HG03571 (cell line): ENCODE results near the gene RNF151.
"Not testable (repeated sequence)": the region's sequence is repeated elsewhere in the genome, so short reads cannot be mapped to it uniquely, and the experiment has no call there.

ENCODE experiments used
- ATAC-seq: cut with Tn5 transposase; IDR thresholded peaks from one replicate; pipeline ENCODE4 v1.9.1; 2021; ENCODE audit not compliant: unreplicated experiment

Gene RNF151

GRCh38 chr16:1966460-1966859, at the start of gene RNF151:
Gene RNF151, plus strand, starts transcription at chr16:1966856. Its CDS starts 26 bp downstream, at chr16:1966882.
- ATAC-seq, result no peak

DNA sequence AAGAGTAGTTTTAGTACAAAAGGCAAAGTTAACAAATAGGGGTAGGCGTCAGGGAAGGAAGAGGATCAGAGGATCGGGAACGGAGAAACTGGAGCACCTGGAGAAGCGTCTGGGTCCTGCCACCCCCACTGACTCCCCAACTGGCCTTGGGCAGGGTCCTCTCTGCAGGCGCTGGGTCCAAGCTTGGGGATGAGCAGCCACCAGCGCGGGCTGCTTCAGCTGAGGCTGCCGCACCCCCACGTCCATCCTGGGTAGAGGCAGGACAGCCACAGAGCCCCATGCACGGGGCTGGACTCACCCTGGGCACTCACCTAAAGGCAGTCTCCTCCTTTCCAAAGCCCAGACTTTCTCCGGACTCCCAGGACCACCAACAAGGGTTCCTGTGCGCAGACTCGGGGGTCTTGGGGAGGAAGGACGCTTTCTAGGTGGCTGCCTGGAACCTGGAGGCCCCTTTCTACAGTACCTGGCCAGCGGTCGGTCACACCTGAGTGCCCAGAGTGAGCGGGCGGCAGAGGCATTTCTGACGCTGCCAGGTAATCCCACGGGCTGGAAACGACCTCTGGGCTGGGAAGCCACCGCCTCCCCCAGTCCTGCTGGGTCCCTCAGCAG, 49.5 kb upstream of the RNF151 start:
- ATAC-seq, result no peak

DNA sequence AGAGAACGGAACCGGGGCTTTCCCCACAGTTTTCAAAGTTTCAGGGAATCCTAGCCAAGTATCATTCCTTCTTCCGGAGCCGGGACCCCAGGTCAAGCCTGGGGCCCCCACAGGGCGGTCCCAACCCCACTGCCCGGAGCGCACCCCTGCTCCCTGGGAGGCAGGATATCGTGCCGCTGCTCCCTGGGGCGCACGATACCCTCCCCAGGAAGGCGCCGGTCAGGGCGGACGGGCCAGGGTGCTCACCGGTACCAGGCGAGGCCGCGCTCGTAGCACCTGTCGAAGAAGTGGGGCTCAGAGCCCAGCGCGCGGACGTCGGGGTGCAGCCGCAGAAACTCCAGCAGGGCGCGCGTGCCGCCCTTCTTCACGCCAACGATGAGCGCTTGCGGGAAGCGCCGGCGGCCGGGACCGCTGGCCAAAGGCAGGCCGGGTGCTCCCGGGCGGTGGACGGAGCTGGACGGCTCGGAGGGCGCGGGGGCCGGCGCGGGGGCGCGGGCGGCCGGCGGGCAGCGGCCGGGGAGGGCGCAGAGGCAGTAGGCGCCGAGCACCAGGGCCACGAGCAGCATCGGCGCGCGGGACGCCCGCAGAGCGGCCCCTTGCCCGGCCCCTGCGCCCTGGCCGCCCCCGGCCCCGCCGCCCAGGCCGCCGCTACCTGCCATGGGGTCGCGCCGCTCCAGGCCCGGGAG, 48.8 kb upstream of the RNF151 start:
- ATAC-seq, result no peak

DNA sequence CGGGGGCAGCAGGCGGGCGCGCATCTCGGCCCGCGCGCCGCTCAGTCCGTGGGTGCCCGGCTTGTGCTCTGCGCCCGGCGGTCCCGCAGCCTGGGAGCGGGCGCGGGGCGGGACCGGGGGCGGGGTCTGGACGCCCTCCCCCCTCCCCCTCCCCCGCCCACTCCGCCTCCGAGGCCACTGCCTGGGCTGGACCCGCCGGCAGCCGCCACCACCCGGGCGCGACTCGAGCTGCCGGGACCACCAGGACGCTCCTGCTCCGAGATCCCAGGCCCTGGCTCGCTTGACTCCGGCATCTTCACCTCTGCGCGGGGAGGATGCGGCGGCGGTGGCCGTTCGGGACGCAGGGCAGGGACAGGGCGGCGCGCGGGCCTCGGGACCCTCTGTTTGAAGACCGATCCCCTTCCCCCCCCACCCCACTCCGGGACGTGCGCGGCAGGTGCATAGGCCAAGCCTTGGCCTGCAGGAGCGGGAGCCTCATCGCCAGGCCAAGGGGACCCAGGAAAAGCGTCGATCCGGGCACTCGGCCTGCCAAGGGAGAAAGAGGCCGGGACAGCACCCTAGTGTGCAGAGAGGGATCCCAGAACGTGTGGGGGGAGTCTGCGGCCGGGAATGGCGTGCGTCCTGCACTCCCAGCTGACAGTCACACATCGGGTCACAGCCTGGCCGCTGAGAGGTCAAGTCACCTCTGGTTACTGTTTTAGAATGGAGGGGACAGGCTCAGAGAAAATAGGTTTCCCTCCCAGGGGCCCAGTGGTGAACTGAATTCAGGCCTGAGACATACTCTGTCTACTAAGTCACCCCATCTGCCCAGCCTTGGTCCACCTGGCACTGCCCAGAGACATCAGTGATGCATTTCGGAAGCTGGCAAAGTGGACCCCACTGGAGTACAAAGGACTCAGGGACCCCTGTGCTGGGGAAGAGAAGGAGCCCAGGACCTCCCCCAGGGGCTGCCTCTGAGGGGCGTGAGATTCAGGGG, 48.0 kb upstream of the RNF151 start, which contains the start of gene HS3ST6:
TSS of gene HS3ST6 (minus strand) at position 65 of the 976 bp plus-strand sequence. CDS start 92 bp downstream, outside the sequence.
- no peak for ATAC-seq

DNA sequence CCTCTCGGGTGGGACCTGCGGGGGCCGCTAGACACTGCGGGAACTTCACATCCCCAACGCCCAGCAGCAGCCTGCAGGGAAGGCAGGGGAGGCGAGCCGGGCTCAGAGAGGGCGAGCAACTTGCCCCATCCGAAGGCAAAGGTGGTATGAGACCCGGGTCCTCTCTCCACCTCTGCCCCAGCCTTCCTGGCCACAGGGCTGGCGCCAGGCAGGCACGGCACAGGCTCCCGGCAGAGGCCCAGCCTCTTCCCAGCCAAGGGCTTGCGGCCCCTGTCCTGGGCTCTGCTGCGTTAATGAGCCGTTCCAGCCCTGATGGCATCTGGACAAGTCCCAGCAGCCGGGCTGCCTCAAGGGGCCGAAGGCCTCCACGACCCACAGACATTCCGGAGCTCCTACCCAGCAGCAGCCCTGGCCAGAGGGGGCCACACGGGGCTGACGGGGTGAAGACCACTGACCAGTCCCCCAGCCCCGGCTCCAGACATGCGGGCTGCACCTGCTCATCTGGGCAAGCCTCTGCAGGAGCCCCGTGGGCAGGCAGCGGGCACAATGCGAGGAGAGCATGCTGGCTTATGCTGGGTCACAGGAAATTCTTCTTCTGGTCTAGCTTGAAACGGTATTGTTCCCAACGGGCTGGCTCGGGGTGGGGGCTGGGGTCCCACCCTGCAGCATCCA, 47.2 kb upstream of the RNF151 start:
- no peak for ATAC-seq

DNA sequence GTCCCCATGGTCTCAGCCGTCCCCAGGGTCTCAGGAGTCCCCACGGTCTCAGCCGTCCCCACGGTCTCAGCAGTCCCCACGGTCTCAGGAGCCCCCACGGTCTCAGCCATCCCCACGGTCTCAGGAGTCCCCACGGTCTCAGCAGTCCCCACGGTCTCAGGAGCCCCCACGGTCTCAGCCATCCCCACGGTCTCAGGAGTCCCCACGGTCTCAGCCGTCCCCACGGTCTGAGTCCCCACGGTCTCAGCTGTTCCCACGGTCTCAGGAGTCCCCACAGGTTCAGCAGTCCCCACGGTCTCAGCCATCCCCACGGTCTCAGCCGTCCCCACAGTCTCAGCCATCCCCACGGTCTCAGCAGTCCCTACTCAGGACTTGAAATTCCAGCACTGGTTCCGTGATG, 46.5 kb upstream of the RNF151 start:
- ATAC-seq, result not testable (repeated sequence)

- no peak for ATAC-seq
These were observed 45.9 kb upstream of the RNF151 start for GRCh38 chr16:1920727-1921171.

DNA sequence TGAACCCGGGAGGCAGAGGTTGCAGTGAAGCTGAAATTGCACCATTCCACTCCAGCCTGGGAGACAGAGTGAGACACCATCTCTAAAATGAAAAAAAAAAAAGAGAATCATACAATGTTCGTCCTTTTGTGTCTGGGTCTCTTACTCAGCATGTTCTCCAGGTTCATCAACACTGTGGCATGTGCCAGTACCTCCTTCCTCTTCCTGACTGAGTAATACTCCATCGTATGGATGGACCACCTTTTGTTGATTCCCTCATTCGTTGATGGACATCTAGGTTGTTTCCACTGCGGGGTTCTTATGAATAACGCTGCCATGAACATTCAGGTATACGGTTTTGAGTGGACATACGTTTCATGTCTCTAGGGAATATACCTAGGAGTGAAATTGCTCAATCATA, 44.3 kb upstream of the RNF151 start:
- ATAC-seq, result no peak

DNA sequence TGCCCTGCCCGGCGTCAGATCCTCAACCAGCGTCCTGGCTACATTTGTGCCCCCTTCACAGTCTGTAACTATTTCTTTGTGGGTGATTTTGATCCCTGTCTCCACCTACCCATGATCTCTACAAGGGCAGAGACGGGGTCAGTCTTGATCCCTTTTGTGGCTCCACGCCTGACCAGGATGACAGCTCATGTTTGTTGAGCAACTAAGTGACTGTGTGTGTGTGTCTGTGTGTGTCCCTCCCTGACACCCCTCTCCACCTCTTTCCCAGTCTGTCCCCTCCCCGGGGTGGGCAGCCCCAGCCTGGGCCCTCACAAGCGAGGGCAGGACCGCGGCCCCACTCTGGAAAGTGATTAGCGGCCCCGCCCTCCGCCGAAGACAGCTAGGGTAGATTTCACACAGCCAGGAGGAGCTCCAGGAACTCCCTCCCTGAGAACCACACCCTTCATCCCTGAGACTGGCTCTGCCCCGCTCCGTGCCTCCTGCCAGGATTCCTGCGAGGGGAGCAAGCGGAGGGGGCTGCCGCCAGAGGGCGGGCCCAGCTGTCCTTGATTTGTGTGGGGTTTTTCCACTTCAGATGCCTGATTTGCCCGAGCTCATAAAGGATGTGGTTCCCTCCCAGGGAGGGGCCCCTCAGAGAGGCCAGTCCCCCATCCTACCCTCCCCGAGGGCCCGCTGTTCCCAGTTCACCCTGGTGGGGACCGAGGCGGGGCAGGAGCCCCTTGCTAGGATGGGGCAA, 43.2 kb upstream of the RNF151 start:
- no peak for ATAC-seq

GRCh38 chr16:1924095-1924494, 42.6 kb upstream of the RNF151 start:
- no peak for ATAC-seq

DNA sequence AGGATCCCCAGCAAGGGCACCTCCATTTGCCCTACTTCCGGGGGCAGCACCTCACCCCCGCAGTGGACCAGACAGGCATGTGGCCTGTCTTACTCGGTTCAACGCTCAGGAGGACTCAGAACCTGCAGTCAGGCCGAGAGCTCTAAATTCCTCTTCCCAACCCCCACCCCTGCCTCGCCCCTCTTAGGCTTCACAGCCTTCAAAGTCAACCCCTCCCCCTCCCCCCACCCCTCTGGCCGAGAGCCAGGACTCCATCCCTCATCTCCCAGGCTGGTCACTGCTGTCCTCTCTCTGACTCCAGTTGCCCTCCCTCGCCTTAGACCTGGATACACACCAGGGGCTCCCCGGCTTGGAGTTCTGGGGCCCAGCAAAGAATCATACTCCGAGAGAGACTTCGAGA, 40.4 kb upstream of the RNF151 start:
- ATAC-seq, result no peak

GRCh38 chr16:1929105-1929504, 37.6 kb upstream of the RNF151 start:
- ATAC-seq, result no peak

DNA sequence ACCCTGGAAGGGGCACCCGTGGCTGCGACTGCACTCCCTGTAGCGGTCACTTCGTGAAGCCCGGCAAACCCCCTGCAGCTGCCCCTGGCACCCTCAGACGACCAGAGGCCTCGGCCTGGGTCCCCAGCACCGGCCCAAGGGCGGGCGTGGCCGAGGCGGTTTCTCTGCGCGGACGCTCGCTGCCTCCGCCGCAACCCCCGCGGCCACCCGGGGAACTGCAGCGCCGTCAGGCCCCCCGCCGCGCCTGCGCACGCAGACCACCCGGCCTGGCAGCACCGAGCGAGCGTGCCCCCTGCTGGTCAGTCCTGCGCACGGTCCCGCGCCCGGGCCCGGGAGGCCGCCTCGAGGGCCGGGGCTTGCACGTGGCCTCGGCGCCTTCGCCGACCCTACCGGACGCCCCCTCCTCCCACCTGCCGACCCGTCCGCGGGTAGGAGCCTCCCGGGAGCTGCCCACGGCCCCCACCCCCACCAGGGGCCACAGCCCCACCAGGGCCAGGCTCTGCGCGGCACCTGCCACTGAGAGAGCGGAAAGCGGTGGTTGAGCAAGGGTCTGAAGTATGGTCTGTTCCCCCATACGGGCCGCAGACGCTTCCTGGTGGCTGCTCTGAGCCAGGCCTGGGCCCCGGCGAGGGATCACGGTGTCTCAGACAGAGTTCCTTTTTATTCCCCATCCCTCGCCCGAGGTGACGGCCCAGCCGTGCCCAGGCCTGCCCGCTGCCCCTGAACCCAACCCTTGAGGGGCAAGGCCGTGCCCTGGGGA, 36.9 kb upstream of the RNF151 start:
- peak; percentile 77 for ATAC-seq

GRCh38 chr16:1930338-1930720, 36.3 kb upstream of the RNF151 start:
- no peak for ATAC-seq

DNA sequence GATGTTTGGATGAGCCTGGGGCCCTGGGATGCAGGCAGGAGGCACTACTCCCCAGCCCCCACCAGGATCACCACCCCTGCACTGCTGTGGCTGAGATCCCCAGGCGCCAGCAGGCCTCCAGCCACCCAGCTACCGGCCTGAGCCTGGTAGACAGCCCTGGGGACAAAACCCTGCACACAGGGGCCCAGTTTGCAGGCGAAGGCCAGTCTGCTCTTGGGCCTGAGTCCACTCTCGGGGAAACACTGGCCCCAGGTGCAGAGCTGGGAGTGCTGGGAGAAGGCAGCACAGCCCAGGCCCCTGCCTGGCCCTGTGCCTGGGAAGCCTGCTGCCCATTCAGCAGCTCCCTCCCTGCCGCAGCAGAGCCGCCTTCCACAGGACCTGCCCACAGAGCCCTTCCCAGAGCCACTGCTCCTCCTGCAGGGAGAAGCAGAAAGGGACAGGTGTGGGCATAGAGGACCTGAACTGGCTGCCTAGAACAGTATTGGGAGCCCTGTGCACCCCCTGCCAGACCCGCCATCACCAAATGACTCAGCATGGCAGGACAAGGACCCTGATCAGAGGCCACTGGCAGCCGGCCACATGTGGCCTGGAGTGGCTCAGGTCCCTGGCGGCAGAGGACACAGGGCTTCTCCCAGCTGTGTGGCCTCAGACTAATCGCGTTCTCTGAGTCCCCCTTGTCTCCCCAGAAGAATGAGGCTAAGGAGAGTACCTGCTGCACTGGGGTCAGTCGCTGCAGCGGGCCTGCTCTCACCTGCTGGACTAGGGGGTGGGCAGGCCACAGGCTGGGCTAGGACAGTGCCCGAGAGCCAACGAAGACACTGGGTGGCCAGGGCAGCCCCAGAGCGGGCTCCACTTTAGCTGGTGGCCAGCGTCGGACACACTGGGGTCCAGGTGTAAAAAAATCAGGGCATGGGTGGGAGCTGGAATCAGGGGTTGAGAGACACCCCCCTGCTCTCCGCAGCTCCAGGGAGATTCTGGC, 34.3 kb upstream of the RNF151 start:
- no peak for ATAC-seq

- ATAC-seq, result no peak
These were observed 33.5 kb upstream of the RNF151 start for GRCh38 chr16:1933097-1933661.

DNA sequence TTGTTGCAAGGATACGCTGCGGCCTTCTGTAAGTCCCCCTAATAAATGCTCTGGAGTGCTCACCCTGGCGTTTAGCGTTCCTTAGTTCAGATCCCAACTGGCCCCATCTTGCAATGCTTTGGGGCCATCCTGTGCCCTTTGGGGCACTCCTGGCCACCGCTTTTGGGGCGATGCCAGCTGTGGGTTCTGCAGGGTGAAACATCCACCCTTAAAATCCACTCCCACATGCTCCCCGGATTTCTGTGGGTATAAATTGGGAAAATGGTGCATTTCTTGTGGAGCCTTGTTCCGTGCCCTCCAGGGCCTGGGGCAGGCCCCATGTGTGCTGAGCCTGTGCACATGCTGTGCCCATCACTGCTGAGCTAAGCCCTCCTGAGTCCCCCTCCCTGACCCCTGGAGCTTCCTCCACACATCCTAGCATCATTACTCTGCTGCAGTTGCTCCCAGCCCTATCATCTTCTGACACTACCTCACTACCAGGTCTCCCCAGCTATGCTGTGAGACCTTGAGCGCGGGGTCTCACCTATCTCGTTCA, 29.6 kb upstream of the RNF151 start:
- ATAC-seq, result no peak

GRCh38 chr16:1938316-1938715, 28.3 kb upstream of the RNF151 start:
- no peak for ATAC-seq
